ENCODE data around the gene IGFL1.
A peak's percentile ranks its signal among the peaks of the same experiment; 100 is the strongest.
"Not testable (repeated sequence)": the region's sequence is repeated elsewhere in the genome, so short reads cannot be mapped to it uniquely, and the experiment has no call there.

IGFL1 gene

GRCh38 chr19:46202872-46203860, 26.4 kb upstream of the IGFL1 start:
- H3K36me3 ChIP-seq (ENCODE audit: insufficient read depth, low read length) = no peaks in the 10 kb centered on the region
- peaks cover 2% of the 10 kb centered on the region for H3K9me3 ChIP-seq (ENCODE audit: insufficient read depth, low read depth, low read length)
- no peaks in the 10 kb centered on the region for H3K4me1 ChIP-seq (ENCODE audit: insufficient read depth, low read length)
- H3K27ac ChIP-seq (ENCODE audit: low read depth, low read length) = no peak overlapping the region
- no peak overlapping the region for H3K9ac ChIP-seq (ENCODE audit: low read depth, low read length)
- no peak overlapping the region for H3K4me3 ChIP-seq (ENCODE audit: low read length)
- no peaks in the 10 kb centered on the region for H3K27me3 ChIP-seq (ENCODE audit: insufficient read depth, low read length)
- 93% methylated on average over 8 of the region's 8 CpGs for WGBS

- no peaks in the 10 kb centered on the region for H3K27me3 ChIP-seq (ENCODE audit: insufficient read depth, low read length)
- no peak overlapping the region for H3K4me3 ChIP-seq (ENCODE audit: low read length)
- peaks cover 2% of the 10 kb centered on the region for H3K9me3 ChIP-seq (ENCODE audit: insufficient read depth, low read depth, low read length)
- no peaks in the 10 kb centered on the region for H3K4me1 ChIP-seq (ENCODE audit: insufficient read depth, low read length)
- no peak overlapping the region for H3K9ac ChIP-seq (ENCODE audit: low read depth, low read length)
- 91% methylated on average over 5 of the region's 5 CpGs for WGBS
- no peaks in the 10 kb centered on the region for H3K36me3 ChIP-seq (ENCODE audit: insufficient read depth, low read length)
- no peak overlapping the region for H3K27ac ChIP-seq (ENCODE audit: low read depth, low read length)
These were observed 25.5 kb upstream of the IGFL1 start for GRCh38 chr19:46204008-46204407.

GRCh38 chr19:46205183-46205984, 24.2 kb upstream of the IGFL1 start:
- H3K4me3 ChIP-seq (ENCODE audit: low read length) = no peak overlapping the region
- no peaks in the 10 kb centered on the region for H3K27me3 ChIP-seq (ENCODE audit: insufficient read depth, low read length)
- no peaks in the 10 kb centered on the region for H3K4me1 ChIP-seq (ENCODE audit: insufficient read depth, low read length)
- peaks cover 2% of the 10 kb centered on the region for H3K9me3 ChIP-seq (ENCODE audit: insufficient read depth, low read depth, low read length)
- WGBS = 87% methylated on average over 6 of the region's 6 CpGs
- H3K36me3 ChIP-seq (ENCODE audit: insufficient read depth, low read length) = no peaks in the 10 kb centered on the region
- H3K9ac ChIP-seq (ENCODE audit: low read depth, low read length) = no peak overlapping the region
- H3K27ac ChIP-seq (ENCODE audit: low read depth, low read length) = no peak overlapping the region

GRCh38 chr19:46206176-46206575, 23.4 kb upstream of the IGFL1 start:
- H3K27me3 ChIP-seq (ENCODE audit: insufficient read depth, low read length) = no peaks in the 10 kb centered on the region
- H3K4me1 ChIP-seq (ENCODE audit: insufficient read depth, low read length) = peaks cover 3% of the 10 kb centered on the region; the same call in 1 of the 2 replicates
- no peak overlapping the region for H3K27ac ChIP-seq (ENCODE audit: low read depth, low read length)
- H3K9me3 ChIP-seq (ENCODE audit: insufficient read depth, low read depth, low read length) = peaks cover 2% of the 10 kb centered on the region
- no peak overlapping the region for H3K9ac ChIP-seq (ENCODE audit: low read depth, low read length)
- H3K4me3 ChIP-seq (ENCODE audit: low read length) = no peak overlapping the region
- WGBS = 91% methylated on average over 5 of the region's 5 CpGs
- no peaks in the 10 kb centered on the region for H3K36me3 ChIP-seq (ENCODE audit: insufficient read depth, low read length)

GRCh38 chr19:46206682-46207081, 22.9 kb upstream of the IGFL1 start:
- H3K9me3 ChIP-seq (ENCODE audit: insufficient read depth, low read depth, low read length) = peaks cover 2% of the 10 kb centered on the region
- H3K27me3 ChIP-seq (ENCODE audit: insufficient read depth, low read length) = no peaks in the 10 kb centered on the region
- WGBS = 88% methylated on average over 3 of the region's 3 CpGs
- H3K4me3 ChIP-seq (ENCODE audit: low read length) = no peak overlapping the region
- no peaks in the 10 kb centered on the region for H3K36me3 ChIP-seq (ENCODE audit: insufficient read depth, low read length)
- no peak overlapping the region for H3K27ac ChIP-seq (ENCODE audit: low read depth, low read length)
- peaks cover 8% of the 10 kb centered on the region; the same call in 1 of the 2 replicates for H3K4me1 ChIP-seq (ENCODE audit: insufficient read depth, low read length)
- no peak overlapping the region for H3K9ac ChIP-seq (ENCODE audit: low read depth, low read length)

- not testable (repeated sequence) for H3K27me3 ChIP-seq (ENCODE audit: insufficient read depth, low read length); H3K27ac ChIP-seq (ENCODE audit: low read depth, low read length); H3K9ac ChIP-seq (ENCODE audit: low read depth, low read length); H3K9me3 ChIP-seq (ENCODE audit: insufficient read depth, low read depth, low read length); H3K4me3 ChIP-seq (ENCODE audit: low read length); H3K36me3 ChIP-seq (ENCODE audit: insufficient read depth, low read length)
- H3K4me1 ChIP-seq (ENCODE audit: insufficient read depth, low read length) = peaks cover 16% of the 10 kb centered on the region; the same call in 1 of the 2 replicates
- WGBS = 92% methylated on average over 4 of the region's 8 CpGs
These were observed 21.7 kb upstream of the IGFL1 start for GRCh38 chr19:46207858-46208257.

GRCh38 chr19:46209051-46209450, 20.5 kb upstream of the IGFL1 start:
- peaks cover 19% of the 10 kb centered on the region; the same call in 1 of the 2 replicates for H3K4me1 ChIP-seq (ENCODE audit: insufficient read depth, low read length)
- H3K27me3 ChIP-seq (ENCODE audit: insufficient read depth, low read length) = no peaks in the 10 kb centered on the region
- 83% methylated on average over 3 of the region's 3 CpGs for WGBS
- H3K9me3 ChIP-seq (ENCODE audit: insufficient read depth, low read depth, low read length) = no peaks in the 10 kb centered on the region; the same call in none of the 2 replicates
- H3K36me3 ChIP-seq (ENCODE audit: insufficient read depth, low read length) = no peaks in the 10 kb centered on the region
- no peak overlapping the region for H3K4me3 ChIP-seq (ENCODE audit: low read length)
- no peak overlapping the region for H3K9ac ChIP-seq (ENCODE audit: low read depth, low read length)
- no peak overlapping the region for H3K27ac ChIP-seq (ENCODE audit: low read depth, low read length)

GRCh38 chr19:46209472-46209871, 20.1 kb upstream of the IGFL1 start:
- no peaks in the 10 kb centered on the region for H3K36me3 ChIP-seq (ENCODE audit: insufficient read depth, low read length)
- no peak overlapping the region for H3K27ac ChIP-seq (ENCODE audit: low read depth, low read length)
- H3K27me3 ChIP-seq (ENCODE audit: insufficient read depth, low read length) = no peaks in the 10 kb centered on the region
- H3K4me3 ChIP-seq (ENCODE audit: low read length) = no peak overlapping the region
- H3K4me1 ChIP-seq (ENCODE audit: insufficient read depth, low read length) = peaks cover 19% of the 10 kb centered on the region; the same call in 1 of the 2 replicates
- H3K9me3 ChIP-seq (ENCODE audit: insufficient read depth, low read depth, low read length) = no peaks in the 10 kb centered on the region; the same call in none of the 2 replicates
- WGBS = 82% methylated on average over 1 of the region's 1 CpG
- H3K9ac ChIP-seq (ENCODE audit: low read depth, low read length) = no peak overlapping the region

GRCh38 chr19:46210669-46211068, 18.9 kb upstream of the IGFL1 start:
- Histone ChIP-seq H3K9ac (ENCODE audit: low read depth, low read length) (no peak overlapping the region), H3K4me3 (ENCODE audit: low read length) (no peak overlapping the region), H3K27ac (ENCODE audit: low read depth, low read length) (peak overlapping the region; percentile 45; the same call in 1 of the 2 replicates), H3K27me3 (ENCODE audit: insufficient read depth, low read length) (no peaks in the 10 kb centered on the region), H3K4me1 (ENCODE audit: insufficient read depth, low read length) (peaks cover 19% of the 10 kb centered on the region; the same call in 1 of the 2 replicates), H3K36me3 (ENCODE audit: insufficient read depth, low read length) (no peaks in the 10 kb centered on the region), H3K9me3 (ENCODE audit: insufficient read depth, low read depth, low read length) (no peaks in the 10 kb centered on the region)
- 83% methylated on average over 1 of the region's 1 CpG for WGBS

GRCh38 chr19:46211201-46211881, 18.2 kb upstream of the IGFL1 start:
- H3K27ac ChIP-seq (ENCODE audit: low read depth, low read length) = peak overlapping the region; percentile 64
- no peak overlapping the region for H3K4me3 ChIP-seq (ENCODE audit: low read length)
- peaks cover 19% of the 10 kb centered on the region; the same call in 1 of the 2 replicates for H3K4me1 ChIP-seq (ENCODE audit: insufficient read depth, low read length)
- H3K36me3 ChIP-seq (ENCODE audit: insufficient read depth, low read length) = no peaks in the 10 kb centered on the region
- no peaks in the 10 kb centered on the region for H3K9me3 ChIP-seq (ENCODE audit: insufficient read depth, low read depth, low read length)
- H3K27me3 ChIP-seq (ENCODE audit: insufficient read depth, low read length) = no peaks in the 10 kb centered on the region
- H3K9ac ChIP-seq (ENCODE audit: low read depth, low read length) = no peak overlapping the region
- 51% methylated on average over 10 of the region's 10 CpGs for WGBS

Data from HUES64 (cell line).